GM12875 (cell line): ENCODE results near the gene HSPA1L.
A peak's percentile ranks its signal among the peaks of the same experiment; 100 is the strongest.
"Not testable (repeated sequence)": the region's sequence is repeated elsewhere in the genome, so short reads cannot be mapped to it uniquely, and the experiment has no call there.

Experiments
- H3K4me3 ChIP-seq: one replicate; pipeline ENCODE4 v1.5.1; 2011; ENCODE audit warnings: low read depth, low read length, control low read depth
- CTCF ChIP-seq: IDR thresholded peaks from 2 replicates; pipeline ENCODE4 v1.5.1; 2011; ENCODE audit warnings: low read depth, mild to moderate bottlenecking, control low read depth, inconsistent platforms, low read length, moderate library complexity, borderline replicate concordance; ENCODE audit not compliant: insufficient read depth

Gene HSPA1L

DNA sequence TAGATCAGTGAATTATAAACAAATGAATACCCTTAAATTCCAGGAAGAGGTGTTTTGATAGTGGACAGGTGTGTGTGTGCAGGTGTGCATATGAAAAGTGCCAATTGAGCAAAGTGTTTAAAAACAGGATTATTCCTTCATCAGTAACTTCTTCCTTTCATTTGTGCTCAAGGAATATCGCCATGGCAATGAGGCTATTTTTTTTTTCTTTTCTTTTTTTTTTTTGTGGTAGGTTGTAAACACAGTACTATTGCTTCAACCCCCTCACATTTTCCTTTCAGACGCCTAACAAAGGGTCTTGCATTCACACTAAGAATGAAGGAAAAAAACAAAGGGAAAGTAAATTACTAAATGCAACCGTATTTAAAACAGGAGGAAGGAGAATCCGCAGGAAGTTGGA, 10.5 kb upstream of the HSPA1L start:
- TF ChIP-seq CTCF = no peak
- H3K4me3 ChIP-seq = no peak overlapping the region

DNA sequence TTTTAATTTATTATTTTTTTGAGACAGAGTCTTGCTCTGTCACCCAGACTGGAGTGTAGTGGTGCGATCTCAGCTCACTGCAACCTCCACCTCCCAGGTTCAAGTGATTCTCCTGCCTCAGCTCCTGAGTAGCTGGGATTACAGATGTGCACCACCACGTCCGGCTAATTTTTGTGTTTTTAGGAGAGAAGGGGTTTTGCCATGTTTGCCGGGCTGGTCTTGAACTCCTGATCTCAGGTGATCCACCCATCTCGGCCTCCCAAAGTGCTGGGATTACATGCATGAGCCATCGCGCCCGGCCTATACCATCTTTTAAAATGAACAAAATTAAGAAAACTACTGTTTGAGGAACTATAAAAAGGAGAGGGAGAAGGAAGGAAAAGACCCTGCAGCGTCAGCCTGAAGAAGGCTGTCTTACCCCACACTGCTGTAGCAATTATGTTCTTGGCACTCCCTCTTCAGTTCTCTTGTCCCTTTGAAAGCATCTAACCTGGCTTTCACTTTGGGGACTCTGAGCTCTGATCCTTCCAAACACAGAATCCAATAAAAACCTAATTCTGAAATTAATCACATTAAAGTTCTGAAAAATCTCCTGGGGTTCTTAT, 8.6 kb upstream of the HSPA1L start:
- H3K4me3 ChIP-seq = not testable (repeated sequence)

GRCh38 chr6:31822036-31822821, 7.1 kb upstream of the HSPA1L start:
- TF ChIP-seq CTCF = no peak
- H3K4me3 ChIP-seq = peak overlapping the region; percentile 47

GRCh38 chr6:31821301-31822035, 6.4 kb upstream of the HSPA1L start:
- TF ChIP-seq CTCF = no peak
- peak overlapping the region; percentile 44 for H3K4me3 ChIP-seq

DNA sequence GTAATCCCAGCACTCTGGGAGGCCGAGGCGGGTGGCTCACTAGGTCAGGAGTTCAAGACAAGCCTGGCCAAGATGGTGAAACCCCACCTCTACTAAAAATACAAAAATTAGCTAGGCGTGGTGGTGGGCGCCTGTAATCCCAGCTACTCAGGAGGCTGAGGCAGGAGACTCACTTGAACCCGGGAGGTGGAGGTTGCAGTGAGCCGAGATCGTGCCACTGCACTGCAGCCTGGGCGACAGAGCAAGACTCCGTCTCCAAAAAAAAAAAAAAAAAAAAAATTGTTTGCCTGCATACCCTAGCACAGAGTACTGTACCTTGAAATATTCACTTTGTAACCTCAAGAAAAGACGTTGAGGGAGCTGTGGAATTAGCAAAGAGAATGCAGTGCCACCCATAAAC, 5.3 kb upstream of the HSPA1L start:
- not testable (repeated sequence) for H3K4me3 ChIP-seq

DNA sequence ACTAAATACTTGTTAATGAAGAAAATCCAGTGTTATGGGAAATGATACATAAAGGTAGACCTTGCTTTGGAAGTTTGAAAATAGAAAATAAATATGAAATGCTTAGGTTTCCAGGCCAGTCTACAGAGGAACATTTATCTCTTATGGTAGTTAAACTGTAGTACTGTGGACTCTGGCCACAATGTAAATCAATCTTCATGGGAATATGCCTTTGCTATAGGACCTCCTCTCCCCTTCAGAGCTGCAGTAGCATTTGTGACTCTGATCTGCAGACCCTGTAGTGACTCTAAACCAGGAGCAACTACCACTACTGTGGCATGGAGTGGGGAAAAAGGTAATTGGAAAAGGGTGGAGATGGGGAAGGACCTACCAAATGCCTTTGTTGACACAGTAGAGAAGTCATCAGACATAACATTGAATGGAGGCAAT, 4.8 kb upstream of the HSPA1L start:
- no peak overlapping the region for H3K4me3 ChIP-seq
- no peak for TF ChIP-seq CTCF

- H3K4me3 ChIP-seq = not testable (repeated sequence)
Measured at GRCh38 chr6:31817929-31818511, 2.9 kb upstream of the HSPA1L start.

DNA sequence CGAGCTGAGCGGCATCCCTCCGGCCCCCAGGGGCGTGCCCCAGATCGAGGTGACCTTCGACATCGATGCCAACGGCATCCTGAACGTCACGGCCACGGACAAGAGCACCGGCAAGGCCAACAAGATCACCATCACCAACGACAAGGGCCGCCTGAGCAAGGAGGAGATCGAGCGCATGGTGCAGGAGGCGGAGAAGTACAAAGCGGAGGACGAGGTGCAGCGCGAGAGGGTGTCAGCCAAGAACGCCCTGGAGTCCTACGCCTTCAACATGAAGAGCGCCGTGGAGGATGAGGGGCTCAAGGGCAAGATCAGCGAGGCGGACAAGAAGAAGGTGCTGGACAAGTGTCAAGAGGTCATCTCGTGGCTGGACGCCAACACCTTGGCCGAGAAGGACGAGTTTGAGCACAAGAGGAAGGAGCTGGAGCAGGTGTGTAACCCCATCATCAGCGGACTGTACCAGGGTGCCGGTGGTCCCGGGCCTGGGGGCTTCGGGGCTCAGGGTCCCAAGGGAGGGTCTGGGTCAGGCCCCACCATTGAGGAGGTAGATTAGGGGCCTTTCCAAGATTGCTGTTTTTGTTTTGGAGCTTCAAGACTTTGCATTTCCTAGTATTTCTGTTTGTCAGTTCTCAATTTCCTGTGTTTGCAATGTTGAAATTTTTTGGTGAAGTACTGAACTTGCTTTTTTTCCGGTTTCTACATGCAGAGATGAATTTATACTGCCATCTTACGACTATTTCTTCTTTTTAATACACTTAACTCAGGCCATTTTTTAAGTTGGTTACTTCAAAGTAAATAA, 2.2 kb upstream of the HSPA1L start:
- H3K4me3 ChIP-seq = peak overlapping the region; percentile 16

- H3K4me3 ChIP-seq = peak overlapping the region; percentile 40
- no peak for TF ChIP-seq CTCF
Measured at GRCh38 chr6:31814677-31815024, 432 bp downstream of the HSPA1L start.
